ENCODE data around the gene TMC6. TPM values are rescaled to one million over a fixed set of nuclear protein-coding genes. Genes with fewer than 3 reads are reported as not detected.

Gene TMC6
- total RNA-seq, 4 donors from 2014 or later, result 14.4 to 21.4 (median 18.5) TPM

DNA sequence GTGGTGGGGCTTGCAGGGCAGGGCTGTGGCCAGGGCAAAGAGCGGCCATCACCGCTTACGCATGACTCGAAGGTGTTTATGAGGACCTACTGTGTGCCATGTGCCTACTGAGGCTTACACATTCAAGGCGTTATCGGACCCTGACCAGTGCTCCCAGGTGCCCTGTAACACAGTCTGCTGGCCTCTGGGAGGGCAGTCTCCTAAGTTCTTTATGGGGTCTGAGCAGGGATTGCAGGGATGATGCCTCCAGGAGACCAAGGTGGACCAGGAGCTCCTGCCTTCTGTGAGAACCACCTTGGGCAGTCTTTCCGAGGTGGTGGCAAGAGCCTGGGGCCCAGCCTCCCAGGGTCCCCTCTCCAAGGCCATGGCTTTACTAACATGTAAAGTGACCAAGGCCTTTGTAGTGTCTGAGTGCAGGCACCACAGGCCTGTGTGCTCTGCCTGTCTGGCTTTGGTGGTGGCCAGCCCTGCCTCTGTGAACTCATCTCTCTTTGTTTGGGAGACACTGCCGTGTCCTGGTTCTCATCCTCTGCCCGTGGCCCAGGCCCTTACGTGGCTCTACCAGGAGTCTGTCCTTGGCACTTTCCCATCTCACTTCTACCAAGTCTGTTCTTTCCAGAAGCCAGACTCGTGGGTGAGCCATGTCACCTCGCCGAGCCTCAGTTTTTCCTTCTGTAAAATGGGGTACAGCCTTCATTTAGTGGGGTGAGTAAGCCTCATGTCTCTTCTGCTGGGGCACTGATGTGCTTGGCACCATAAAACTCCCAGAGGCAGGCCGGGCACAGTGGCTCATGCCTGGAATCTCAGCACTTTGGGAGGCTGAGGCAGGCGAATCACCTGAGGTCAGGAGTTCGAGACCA is 36.4 kb upstream of the TMC6 start:
- Histone ChIP-seq H3K4me3 (no peak overlapping the region), H3K9me3 (no peaks in the 10 kb centered on the region), H3K27ac (replicated peaks in 1 of 4) (no peak overlapping the region), H3K36me3 (peaks cover 0 to 1% (median 0%) of the 10 kb centered on the region in 4 donors), H3K4me1 (peaks cover 10 to 18% (median 17%) of the 10 kb centered on the region in 4 donors), H3K27me3 (no peaks in the 10 kb centered on the region)
- WGBS, result 97% methylated on average over 15 of the region's 16 CpGs
- intact Hi-C loops (cut with DNase I), result loop anchor here (5.0 kb wide), 1 partner anchor 87 kb away; no protein-coding TSS in a partner anchor
- DNase-seq (ENCODE audit: extremely low spot score), result no peak
- TF ChIP-seq POLR2A (IDR thresholded peaks at IDR 0.05; ENCODE audit: low read depth) (no peak), EP300 (IDR thresholded peaks at IDR 0.05) (no peak), POLR2AphosphoS5 (IDR thresholded peaks at IDR 0.05) (no peak)
- TF ChIP-seq, protein P1, sequence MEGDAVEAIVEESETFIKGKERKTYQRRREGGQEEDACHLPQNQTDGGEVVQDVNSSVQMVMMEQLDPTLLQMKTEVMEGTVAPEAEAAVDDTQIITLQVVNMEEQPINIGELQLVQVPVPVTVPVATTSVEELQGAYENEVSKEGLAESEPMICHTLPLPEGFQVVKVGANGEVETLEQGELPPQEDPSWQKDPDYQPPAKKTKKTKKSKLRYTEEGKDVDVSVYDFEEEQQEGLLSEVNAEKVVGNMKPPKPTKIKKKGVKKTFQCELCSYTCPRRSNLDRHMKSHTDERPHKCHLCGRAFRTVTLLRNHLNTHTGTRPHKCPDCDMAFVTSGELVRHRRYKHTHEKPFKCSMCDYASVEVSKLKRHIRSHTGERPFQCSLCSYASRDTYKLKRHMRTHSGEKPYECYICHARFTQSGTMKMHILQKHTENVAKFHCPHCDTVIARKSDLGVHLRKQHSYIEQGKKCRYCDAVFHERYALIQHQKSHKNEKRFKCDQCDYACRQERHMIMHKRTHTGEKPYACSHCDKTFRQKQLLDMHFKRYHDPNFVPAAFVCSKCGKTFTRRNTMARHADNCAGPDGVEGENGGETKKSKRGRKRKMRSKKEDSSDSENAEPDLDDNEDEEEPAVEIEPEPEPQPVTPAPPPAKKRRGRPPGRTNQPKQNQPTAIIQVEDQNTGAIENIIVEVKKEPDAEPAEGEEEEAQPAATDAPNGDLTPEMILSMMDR (IDR thresholded peaks at IDR 0.05), result no peak

DNA sequence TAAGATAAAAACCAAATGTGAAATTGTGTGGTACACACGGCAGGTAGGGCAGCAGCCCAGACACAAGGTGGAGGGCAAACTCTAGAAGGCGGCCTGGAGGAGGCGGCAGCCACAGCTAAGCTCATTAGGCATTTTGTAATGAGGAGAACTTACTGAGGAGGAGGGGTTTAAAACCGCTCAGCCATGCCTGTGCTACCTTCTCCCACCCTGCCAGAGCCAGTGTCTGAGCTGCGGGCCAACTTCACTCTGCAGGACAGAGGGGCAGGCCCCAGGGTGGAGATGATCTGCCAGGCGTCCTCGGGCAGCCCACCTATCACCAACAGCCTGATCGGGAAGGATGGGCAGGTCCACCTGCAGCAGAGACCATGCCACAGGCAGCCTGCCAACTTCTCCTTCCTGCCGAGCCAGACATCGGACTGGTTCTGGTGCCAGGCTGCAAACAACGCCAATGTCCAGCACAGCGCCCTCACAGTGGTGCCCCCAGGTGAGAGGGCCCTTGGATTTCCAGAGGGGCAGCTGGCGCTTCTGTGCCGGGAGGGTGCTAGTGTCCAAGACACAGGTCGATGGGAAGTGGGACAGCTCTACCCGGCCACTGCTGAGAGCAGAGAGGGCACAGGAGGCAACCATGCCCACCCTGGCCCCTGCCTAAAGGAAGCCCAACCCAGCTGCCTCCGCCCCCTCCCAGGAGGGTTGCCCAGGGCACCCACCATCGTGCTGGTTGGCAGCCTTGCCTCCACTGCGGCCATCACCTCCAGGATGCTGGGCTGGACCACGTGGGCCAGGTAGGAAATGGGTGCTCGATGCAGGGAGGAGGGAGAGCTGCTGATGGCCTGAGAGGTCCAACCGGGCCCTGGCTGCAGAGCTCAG is 35.6 kb upstream of the TMC6 start:
- intact Hi-C loops (cut with DNase I), result no loop called here
- TF ChIP-seq, protein P1 (IDR thresholded peaks at IDR 0.05), result no peak
- TF ChIP-seq POLR2A (IDR thresholded peaks at IDR 0.05; ENCODE audit: low read depth), result no peak
- 87% methylated on average over 7 of the region's 22 CpGs for WGBS
- Histone ChIP-seq H3K27ac (replicated peaks in 1 of 4) (no peak overlapping the region), H3K4me1 (peaks cover 5 to 10% (median 9%) of the 10 kb centered on the region in 4 donors), H3K9me3 (no peaks in the 10 kb centered on the region), H3K36me3 (no peaks in the 10 kb centered on the region), H3K4me3 (no peak overlapping the region), H3K27me3 (no peaks in the 10 kb centered on the region)
- no peak for DNase-seq (ENCODE audit: extremely low spot score)

DNA sequence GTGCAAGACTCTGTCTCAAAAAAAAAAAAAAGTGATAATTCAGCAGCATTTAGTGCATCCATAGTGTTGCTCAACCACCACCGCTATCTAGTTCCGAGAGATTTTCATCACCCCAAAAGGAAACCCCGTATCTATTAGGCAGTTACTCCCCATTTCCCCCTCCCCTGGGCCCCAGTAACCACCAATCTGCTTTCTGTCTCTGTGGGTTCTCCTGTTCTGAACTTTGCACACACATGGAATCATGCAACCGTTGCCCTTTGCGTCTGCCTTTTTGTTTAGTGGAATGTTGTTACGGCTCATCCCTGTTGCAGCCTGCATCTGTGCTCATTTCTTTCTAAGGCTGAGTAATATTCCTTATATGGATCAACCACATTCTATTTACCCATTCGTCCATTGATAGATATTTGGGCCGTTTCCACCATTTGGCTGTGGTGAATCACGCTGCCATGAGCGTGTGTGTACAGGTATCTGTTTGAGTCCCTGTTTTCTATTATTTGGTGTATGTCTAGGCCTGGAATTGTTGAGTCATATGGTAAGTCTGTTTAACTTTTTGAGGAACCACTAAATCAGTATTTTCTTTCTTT is 31.1 kb upstream of the TMC6 start:
- H3K4me3 ChIP-seq, result no peak overlapping the region
- H3K27me3 ChIP-seq, result no peaks in the 10 kb centered on the region
- WGBS, result 79% methylated on average over 10 of the region's 10 CpGs
- H3K27ac ChIP-seq (replicated peaks in 1 of 4), result no peak overlapping the region
- H3K4me1 ChIP-seq, result no peaks in the 10 kb centered on the region
- intact Hi-C loops (cut with DNase I), result no loop called here
- DNase-seq (ENCODE audit: extremely low spot score), result no peak
- no peak for TF ChIP-seq POLR2A (IDR thresholded peaks at IDR 0.05; ENCODE audit: low read depth)
- TF ChIP-seq, protein P1 (IDR thresholded peaks at IDR 0.05), result no peak
- TF ChIP-seq EP300 (IDR thresholded peaks at IDR 0.05), result no peak
- TF ChIP-seq POLR2AphosphoS5 (IDR thresholded peaks at IDR 0.05), result no peak
- H3K9me3 ChIP-seq, result no peaks in the 10 kb centered on the region
- no peaks in the 10 kb centered on the region for H3K36me3 ChIP-seq

DNA sequence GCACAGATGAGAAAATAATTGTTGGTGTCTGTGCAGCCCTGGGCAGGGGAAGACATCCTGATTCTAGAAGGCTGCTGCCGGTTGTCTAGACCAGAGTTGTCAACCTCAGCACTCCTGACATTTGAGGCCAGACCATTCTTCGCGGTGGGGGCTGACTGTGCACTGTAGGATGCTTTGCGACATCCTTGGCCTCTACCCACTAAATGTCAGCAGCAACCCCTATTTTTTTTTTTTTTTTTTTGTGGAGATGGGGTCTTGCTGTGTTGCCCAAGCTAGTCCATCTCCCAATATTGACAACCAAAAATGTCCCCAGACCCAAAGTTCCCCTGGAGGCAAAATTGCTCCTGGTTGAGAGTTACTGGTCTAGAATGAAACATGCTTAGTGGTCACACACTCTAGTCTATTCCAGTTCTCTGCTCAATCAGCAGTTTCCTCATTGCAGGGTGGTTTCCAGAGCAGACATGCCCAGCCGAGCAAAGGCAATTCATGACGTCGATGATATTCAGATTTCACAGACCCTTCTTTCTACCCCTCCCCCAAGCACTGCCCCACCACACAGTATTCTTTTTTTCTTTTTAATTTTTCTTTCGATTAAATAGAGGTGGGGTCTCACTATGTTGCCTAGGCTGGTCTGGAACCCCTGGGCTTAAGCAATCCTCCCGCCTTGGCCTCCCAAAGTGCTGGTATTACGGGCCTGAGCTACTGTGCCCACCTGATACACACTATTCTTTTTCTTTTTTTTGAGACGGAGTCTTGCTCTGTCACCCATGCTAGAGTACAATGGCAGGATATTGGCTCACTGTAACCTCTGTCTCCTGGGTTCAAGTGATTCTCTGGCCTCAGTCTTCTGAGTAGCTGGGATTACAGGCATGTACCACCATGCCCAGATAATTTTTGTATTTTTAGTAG is 26.6 kb upstream of the TMC6 start:
- Histone ChIP-seq H3K4me3 (no peak overlapping the region), H3K9me3 (no peaks in the 10 kb centered on the region), H3K36me3 (no peaks in the 10 kb centered on the region), H3K27me3 (no peaks in the 10 kb centered on the region), H3K4me1 (peaks cover 0 to 11% (median 1%) of the 10 kb centered on the region in 4 donors), H3K27ac (replicated peaks in 1 of 4) (no peak overlapping the region)
- TF ChIP-seq, protein P1 (IDR thresholded peaks at IDR 0.05), result no peak
- TF ChIP-seq POLR2A (IDR thresholded peaks at IDR 0.05; ENCODE audit: low read depth), result no peak
- no peak for TF ChIP-seq POLR2AphosphoS5 (IDR thresholded peaks at IDR 0.05)
- TF ChIP-seq EP300 (IDR thresholded peaks at IDR 0.05), result no peak
- intact Hi-C loops (cut with DNase I), result no loop called here
- DNase-seq (ENCODE audit: extremely low spot score), result no peak
- 81% methylated on average over 11 of the region's 11 CpGs for WGBS

Measured in esophagus muscularis mucosa (tissue), 4 donors.